ENCODE results near the gene CCDC40.

Gene CCDC40

DNA sequence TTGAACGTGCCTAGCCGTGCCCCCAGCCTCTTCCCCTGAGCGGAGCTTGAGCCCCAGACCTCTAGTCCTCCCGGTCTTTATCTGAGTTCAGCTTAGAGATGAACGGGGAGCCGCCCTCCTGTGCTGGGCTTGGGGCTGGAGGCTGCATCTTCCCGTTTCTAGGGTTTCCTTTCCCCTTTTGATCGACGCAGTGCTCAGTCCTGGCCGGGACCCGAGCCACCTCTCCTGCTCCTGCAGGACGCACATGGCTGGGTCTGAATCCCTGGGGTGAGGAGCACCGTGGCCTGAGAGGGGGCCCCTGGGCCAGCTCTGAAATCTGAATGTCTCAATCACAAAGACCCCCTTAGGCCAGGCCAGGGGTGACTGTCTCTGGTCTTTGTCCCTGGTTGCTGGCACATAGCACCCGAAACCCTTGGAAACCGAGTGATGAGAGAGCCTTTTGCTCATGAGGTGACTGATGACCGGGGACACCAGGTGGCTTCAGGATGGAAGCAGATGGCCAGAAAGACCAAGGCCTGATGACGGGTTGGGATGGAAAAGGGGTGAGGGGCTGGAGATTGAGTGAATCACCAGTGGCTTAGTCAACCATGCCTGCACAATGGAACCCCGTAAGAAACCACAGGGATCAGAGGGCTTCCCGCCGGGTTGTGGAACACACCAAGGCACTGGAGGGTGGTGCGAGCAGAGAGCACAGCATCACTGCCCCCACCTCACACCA is 65.7 kb downstream of the CCDC40 start:
- DNase-seq (ENCODE audit: low spot score) = peak; percentile 75

DNA sequence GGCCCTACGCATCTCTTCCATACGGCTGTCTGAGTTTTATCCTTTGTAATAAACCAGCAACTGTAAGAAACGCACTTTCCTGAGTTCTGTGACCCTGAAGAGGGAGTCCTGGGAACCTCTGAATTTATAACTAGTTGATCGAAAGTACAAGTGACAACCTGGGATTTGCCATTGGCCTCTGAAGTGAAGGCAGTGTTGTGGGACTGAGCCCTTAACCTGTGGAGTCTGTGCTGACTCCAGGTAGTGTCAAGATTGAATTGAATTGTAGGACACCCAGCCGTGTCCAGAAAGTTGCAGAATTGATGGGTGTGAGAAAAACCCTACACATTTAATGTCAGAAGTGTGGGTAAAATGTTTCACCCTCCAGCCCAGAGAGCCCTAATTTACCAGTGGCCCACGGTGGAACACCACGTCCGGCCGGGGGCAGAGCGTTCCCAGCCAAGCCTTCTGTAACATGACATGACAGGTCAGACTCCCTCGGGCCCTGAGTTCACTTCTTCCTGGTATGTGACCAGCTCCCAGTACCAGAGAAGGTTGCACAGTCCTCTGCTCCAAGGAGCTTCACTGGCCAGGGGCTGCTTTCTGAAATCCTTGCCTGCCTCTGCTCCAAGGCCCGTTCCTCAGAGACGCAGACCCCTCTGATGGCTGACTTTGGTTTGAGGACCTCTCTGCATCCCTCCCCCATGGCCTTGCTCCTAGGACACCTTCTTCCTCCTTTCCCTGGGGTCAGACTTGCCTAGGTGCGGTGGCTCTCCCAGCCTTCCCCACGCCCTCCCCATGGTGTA is 66.4 kb downstream of the CCDC40 start:
- DNase-seq (ENCODE audit: low spot score) = no peak

GRCh38 chr17:80103449-80104085 is 67.1 kb downstream of the CCDC40 start:
- no peak for DNase-seq (ENCODE audit: low spot score)

DNA sequence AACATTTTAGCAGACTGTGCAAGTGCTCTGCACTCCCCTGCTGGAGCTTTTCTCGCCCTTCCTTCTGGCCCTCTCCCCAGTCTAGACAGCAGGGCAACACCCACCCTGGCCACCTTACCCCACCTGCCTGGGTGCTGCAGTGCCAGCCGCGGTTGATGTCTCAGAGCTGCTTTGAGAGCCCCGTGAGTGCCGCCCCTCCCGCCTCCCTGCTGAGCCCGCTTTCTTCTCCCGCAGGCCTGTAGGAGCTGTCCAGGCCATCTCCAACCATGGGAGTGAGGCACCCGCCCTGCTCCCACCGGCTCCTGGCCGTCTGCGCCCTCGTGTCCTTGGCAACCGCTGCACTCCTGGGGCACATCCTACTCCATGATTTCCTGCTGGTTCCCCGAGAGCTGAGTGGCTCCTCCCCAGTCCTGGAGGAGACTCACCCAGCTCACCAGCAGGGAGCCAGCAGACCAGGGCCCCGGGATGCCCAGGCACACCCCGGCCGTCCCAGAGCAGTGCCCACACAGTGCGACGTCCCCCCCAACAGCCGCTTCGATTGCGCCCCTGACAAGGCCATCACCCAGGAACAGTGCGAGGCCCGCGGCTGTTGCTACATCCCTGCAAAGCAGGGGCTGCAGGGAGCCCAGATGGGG is 68.0 kb downstream of the CCDC40 start:
- no peak for DNase-seq (ENCODE audit: low spot score)

GRCh38 chr17:80104956-80105375 is 68.5 kb downstream of the CCDC40 start:
- no peak for DNase-seq (ENCODE audit: low spot score)

DNA sequence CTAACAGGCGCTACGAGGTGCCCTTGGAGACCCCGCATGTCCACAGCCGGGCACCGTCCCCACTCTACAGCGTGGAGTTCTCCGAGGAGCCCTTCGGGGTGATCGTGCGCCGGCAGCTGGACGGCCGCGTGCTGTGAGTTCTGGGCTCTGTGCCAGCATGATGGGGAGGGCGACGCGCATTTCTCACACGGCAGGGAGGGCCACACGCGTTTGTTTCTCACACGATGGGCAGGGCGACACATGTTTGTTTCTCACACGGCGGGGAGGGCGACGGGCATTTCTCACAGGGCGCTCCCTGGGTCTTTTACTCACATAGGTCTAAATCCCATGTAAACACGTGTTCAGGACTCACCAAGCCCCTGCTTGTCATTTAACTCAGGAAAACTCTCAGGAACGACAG is 69.3 kb downstream of the CCDC40 start:
- no peak for DNase-seq (ENCODE audit: low spot score)

- no peak for DNase-seq (ENCODE audit: low spot score)
These were observed 69.7 kb downstream of the CCDC40 start for GRCh38 chr17:80106176-80106575.

GRCh38 chr17:80106751-80107150 is 70.3 kb downstream of the CCDC40 start:
- no peak for DNase-seq (ENCODE audit: low spot score)

GRCh38 chr17:80107231-80108021 is 71.0 kb downstream of the CCDC40 start:
- no peak for DNase-seq (ENCODE audit: low spot score)

DNA sequence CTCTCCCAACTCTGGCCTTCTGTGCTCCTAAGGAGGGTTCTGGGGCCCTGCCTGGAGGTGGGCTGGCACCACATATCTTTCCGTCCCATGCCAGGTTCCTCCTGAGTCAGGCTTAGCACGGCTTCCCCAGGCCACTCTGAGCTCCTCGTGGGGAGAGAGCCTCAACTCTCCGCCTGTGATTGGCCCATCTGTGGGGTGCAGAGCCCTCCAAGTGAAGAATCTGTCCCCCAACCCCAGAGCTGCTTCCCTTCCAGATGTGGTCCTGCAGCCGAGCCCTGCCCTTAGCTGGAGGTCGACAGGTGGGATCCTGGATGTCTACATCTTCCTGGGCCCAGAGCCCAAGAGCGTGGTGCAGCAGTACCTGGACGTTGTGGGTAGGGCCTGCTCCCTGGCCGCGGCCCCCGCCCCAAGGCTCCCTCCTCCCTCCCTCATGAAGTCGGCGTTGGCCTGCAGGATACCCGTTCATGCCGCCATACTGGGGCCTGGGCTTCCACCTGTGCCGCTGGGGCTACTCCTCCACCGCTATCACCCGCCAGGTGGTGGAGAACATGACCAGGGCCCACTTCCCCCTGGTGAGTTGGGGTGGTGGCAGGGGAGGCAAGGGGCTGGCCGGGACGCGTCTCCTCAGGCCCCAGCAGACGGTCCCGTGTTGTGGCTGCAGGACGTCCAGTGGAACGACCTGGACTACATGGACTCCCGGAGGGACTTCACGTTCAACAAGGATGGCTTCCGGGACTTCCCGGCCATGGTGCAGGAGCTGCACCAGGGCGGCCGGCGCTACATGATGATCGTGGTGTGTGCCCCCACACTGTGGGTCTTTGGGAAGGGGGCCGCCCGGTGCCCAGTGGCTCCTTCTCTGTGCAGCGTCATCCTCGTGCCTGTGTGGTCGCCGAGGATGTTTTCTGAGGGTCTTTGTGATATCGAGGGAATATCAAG is 71.9 kb downstream of the CCDC40 start:
- peak; percentile 37 for DNase-seq (ENCODE audit: low spot score)

DNA sequence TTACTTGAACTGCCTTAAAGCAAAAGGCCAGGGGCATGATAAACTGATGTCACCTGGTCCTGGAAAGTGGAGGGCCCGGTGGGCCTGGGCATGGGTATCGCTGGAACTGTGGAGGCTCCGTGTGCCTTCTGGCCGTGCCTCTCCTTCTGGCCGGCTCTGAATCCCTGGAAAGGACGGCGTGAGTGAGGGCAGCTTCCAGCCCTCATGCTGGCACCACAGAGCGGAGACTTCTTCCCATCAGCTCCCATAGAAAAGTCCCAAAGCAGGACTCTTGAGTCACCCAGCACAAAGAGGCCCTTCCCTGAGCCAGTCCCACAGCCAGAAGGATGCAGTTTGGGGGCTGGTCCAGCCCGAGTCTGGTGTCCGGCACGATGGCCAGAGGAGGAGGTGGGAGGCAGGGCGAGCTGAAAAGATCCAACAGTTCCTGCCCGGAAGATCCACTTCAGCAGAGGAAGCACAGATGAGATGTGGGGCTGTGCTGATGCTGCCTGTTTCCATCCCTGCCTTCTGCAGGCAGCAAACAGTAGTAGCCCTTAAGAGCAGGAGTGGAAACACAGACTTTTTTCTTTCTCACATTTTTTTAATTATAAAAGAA is 72.7 kb downstream of the CCDC40 start:
- no peak for DNase-seq (ENCODE audit: low spot score)

GRCh38 chr17:80109713-80110446 is 73.4 kb downstream of the CCDC40 start:
- peak; percentile 44 for DNase-seq (ENCODE audit: low spot score)

- peak; percentile 47 for DNase-seq (ENCODE audit: low spot score)
These were observed 74.0 kb downstream of the CCDC40 start for GRCh38 chr17:80110447-80110812.

DNA sequence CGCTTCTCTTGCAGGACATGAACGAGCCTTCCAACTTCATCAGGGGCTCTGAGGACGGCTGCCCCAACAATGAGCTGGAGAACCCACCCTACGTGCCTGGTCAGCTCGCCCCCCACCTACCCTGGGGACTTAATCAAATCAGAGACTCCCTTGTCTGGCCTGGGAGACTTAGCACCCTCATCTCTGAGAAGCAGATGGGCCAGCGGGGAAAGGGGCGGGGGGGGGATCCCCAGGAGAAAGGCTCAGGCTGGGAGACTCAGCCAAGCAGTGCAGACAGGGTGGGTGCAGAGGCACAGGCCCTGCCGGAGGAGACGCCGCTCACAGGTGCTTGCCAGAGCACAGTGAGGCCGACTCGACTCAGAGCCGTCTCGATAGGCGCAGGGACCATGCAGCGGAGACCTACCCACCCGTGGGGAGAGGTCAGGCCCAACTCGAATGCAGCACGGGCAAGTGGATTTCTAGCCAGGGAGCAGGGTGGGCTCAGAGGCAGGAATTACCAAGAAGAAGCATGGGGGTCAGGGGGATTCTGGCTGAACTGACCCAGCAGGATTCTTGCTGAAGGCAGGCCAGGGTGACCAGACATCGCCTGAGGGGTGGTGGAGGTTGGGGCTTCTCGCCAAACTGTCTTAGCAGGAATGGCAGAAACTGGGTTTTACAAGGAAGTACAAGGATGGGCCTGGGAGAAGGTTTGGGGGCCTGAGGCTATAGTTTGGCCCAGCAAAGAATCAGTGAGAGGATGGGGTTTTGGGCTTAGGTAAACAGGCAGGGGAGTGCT is 74.7 kb downstream of the CCDC40 start:
- DNase-seq (ENCODE audit: low spot score) = peak; percentile 84

GRCh38 chr17:80111702-80112470 is 75.4 kb downstream of the CCDC40 start:
- DNase-seq (ENCODE audit: low spot score) = peak; percentile 65

DNA sequence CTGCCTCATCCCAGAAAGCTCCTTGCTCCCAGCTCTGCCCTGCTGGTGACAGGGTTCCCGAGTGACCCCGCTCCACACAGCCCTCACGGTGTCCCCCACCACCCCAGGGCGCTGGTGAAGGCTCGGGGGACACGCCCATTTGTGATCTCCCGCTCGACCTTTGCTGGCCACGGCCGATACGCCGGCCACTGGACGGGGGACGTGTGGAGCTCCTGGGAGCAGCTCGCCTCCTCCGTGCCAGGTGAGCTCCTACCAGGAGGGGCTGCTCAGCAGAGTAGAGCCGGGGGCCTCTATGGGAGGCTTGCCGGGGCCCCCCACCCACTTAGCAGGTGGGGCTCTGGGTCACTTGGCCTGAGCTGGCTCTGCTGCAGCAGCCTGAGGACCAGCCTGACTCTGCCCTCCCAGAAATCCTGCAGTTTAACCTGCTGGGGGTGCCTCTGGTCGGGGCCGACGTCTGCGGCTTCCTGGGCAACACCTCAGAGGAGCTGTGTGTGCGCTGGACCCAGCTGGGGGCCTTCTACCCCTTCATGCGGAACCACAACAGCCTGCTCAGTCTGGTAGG is 76.1 kb downstream of the CCDC40 start:
- DNase-seq (ENCODE audit: low spot score) = no peak

DNA sequence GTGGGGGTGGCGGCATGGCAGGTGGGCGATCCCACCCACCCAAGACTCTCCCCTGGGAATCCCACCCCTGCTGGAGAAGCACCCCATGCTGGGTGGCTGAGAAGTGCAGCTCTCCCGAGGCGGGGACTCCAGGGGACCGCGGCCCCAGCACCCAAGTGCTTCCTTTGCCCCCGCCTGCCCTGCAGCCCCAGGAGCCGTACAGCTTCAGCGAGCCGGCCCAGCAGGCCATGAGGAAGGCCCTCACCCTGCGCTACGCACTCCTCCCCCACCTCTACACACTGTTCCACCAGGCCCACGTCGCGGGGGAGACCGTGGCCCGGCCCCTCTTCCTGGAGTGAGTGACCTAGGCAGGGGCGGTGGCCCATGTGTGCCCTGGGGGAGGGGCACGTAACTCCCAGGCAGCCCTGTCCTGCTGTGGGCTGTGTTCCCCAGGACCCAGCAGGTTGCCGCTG is 76.6 kb downstream of the CCDC40 start:
- peak; percentile 50 for DNase-seq (ENCODE audit: low spot score)

- no peak for DNase-seq (ENCODE audit: low spot score)
These were observed 78.3 kb downstream of the CCDC40 start for GRCh38 chr17:80114758-80115157.

All from D341Med (cell line).